ENCODE data around the gene NLRP3.

DNA sequence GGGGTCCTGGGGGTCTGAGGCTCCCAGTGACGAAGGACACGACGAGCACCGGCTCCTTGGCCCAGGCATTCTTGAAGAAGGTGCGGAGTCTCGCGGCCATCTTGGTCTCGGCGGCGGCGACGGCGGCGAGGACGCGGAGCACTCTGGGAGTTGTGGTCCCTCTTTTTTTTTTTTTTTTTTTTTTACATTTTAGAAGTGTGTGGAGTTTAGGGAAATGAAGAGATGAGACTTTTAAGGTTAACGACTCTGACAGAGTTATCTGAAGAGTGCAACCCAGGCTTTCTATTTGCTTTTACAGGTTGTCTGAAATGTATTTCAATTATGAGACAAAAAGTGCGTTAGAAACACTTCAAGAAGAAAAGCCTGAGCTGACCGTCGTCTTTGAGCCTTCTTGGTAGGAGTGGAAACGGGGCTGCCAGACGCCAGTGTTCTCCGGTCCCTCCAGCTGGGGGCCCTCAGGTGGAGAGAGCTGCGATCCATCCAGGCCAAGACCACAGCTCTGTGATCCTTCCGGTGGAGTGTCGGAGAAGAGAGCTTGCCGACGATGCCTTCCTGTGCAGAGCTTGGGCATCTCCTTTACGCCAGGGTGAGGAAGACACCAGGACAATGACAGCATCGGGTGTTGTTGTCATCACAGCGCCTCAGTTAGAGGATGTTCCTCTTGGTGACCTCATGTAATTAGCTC, 32.3 kb downstream of the NLRP3 start:
- TF ChIP-seq, protein P1, sequence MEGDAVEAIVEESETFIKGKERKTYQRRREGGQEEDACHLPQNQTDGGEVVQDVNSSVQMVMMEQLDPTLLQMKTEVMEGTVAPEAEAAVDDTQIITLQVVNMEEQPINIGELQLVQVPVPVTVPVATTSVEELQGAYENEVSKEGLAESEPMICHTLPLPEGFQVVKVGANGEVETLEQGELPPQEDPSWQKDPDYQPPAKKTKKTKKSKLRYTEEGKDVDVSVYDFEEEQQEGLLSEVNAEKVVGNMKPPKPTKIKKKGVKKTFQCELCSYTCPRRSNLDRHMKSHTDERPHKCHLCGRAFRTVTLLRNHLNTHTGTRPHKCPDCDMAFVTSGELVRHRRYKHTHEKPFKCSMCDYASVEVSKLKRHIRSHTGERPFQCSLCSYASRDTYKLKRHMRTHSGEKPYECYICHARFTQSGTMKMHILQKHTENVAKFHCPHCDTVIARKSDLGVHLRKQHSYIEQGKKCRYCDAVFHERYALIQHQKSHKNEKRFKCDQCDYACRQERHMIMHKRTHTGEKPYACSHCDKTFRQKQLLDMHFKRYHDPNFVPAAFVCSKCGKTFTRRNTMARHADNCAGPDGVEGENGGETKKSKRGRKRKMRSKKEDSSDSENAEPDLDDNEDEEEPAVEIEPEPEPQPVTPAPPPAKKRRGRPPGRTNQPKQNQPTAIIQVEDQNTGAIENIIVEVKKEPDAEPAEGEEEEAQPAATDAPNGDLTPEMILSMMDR (IDR thresholded peaks at IDR 0.05): no peak
- no peak for TF ChIP-seq ZFX (IDR thresholded peaks at IDR 0.05; ENCODE audit: borderline replicate concordance)
